ENCODE measurements around the gene EXOC6B. TPM values are rescaled to one million over a fixed set of nuclear protein-coding genes. Genes with fewer than 3 reads are reported as not detected.

Gene EXOC6B
- total RNA-seq, 2 experiments from 2014 or later, result 6.8 to 7.6 TPM

- Mint-ChIP-seq H3K9me3 (peaks cover 3% of the 10 kb centered on the region), H3K36me3 (peaks cover 3% of the 10 kb centered on the region), H3K27me3 (no peaks in the 10 kb centered on the region), H3K4me1 (no peaks in the 10 kb centered on the region), H3K27ac (no peak overlapping the region), H3K4me3 (no peak overlapping the region)
- DNase-seq, result no peak
Observed at GRCh38 chr2:72222829-72223564, 602.8 kb downstream of the EXOC6B start.

- Mint-ChIP-seq H3K9me3 (no peaks in the 10 kb centered on the region), H3K4me3 (no peak overlapping the region), H3K4me1 (no peaks in the 10 kb centered on the region), H3K27ac (no peak overlapping the region), H3K27me3 (no peaks in the 10 kb centered on the region), H3K36me3 (no peaks in the 10 kb centered on the region)
- no peak for DNase-seq
Observed at GRCh38 chr2:72220170-72220569, 605.7 kb downstream of the EXOC6B start.

GRCh38 chr2:72214429-72215143 lies 611.2 kb downstream of the EXOC6B start:
- no peak for DNase-seq
- no peaks in the 10 kb centered on the region for H3K9me3 Mint-ChIP-seq
- no peaks in the 10 kb centered on the region for H3K36me3 Mint-ChIP-seq
- H3K27me3 Mint-ChIP-seq, result no peaks in the 10 kb centered on the region
- H3K4me1 Mint-ChIP-seq, result no peaks in the 10 kb centered on the region
- H3K27ac Mint-ChIP-seq, result no peak overlapping the region
- no peak overlapping the region for H3K4me3 Mint-ChIP-seq

DNA sequence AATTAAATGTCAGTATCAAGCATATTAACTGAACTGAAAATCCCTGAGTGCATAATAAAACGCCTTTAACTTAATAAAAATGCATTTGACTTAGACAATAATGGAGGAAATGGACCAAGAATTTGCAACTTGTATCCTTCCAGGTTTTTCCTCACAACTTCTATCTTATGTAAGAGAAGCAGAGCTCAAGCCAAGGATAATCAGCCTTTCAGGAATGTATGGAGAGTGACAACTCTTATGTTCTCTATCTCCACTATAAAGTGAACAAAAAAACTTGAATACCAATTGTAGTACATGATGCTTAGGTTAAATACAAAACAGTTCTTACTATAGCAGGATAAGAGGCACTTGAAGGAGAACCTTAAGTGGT lies 613.4 kb downstream of the EXOC6B start:
- no peak for DNase-seq
- no peaks in the 10 kb centered on the region for H3K36me3 Mint-ChIP-seq
- no peaks in the 10 kb centered on the region for H3K27me3 Mint-ChIP-seq
- H3K4me3 Mint-ChIP-seq, result no peak overlapping the region
- no peaks in the 10 kb centered on the region for H3K4me1 Mint-ChIP-seq
- H3K27ac Mint-ChIP-seq, result no peak overlapping the region
- H3K9me3 Mint-ChIP-seq, result no peaks in the 10 kb centered on the region

DNA sequence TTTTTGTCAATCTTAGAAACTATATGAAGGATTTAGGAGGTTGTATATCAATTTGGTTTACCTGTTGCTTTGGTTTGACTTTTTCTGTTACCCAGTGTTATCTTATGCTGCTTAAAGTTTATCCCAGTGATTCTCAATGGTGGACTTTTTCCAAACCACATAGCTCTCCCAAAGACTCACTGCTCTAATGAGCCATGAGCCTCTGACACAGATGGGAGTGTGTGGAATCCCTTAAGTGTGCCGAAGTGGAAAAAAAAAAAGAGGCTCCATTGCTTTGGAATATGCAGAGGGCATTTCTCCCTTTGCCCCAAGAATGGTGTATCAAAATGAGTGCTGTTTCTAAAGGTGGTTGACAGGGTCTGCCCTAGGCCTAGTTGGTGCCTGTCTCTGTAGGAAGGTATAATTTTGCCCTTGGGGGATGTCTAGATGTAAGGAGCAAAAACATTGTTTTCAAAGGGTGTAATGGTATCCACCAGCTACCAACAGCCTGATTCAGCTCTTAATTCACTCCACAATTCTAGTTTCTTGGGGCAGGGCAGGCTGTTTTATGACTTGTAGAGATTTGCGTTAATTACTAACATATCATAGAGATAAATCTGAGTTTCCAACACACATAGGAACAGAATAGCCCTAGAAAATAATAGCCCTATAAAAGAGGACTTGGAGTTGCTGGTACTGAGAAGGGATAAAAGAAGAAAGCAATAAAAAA lies 613.9 kb downstream of the EXOC6B start:
- no peaks in the 10 kb centered on the region for H3K36me3 Mint-ChIP-seq
- H3K4me1 Mint-ChIP-seq, result no peaks in the 10 kb centered on the region
- DNase-seq, result no peak
- no peaks in the 10 kb centered on the region for H3K9me3 Mint-ChIP-seq
- H3K27me3 Mint-ChIP-seq, result no peaks in the 10 kb centered on the region
- no peak overlapping the region for H3K27ac Mint-ChIP-seq
- no peak overlapping the region for H3K4me3 Mint-ChIP-seq

DNA sequence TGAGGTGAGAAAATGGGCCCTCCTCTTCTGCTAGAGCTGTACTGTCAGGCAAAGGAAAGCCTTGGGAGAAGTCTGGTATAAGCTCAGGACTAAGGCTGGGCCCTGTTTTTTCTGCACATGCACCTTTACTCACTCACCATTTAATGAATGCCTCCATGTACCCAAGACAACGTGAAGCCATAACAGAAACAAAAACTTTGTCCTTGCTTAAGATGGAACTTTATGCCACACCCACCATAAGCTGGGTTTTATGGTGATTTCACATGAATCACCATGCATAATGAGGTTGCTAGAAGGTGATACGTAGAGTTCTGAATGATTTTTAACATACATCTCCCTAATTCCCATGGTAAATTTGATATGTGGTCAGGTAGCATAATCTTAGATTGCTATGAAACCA lies 614.5 kb downstream of the EXOC6B start:
- DNase-seq, result no peak
- no peaks in the 10 kb centered on the region for H3K36me3 Mint-ChIP-seq
- no peaks in the 10 kb centered on the region for H3K9me3 Mint-ChIP-seq
- H3K27me3 Mint-ChIP-seq, result no peaks in the 10 kb centered on the region
- no peak overlapping the region for H3K27ac Mint-ChIP-seq
- H3K4me1 Mint-ChIP-seq, result no peaks in the 10 kb centered on the region
- H3K4me3 Mint-ChIP-seq, result no peak overlapping the region

DNA sequence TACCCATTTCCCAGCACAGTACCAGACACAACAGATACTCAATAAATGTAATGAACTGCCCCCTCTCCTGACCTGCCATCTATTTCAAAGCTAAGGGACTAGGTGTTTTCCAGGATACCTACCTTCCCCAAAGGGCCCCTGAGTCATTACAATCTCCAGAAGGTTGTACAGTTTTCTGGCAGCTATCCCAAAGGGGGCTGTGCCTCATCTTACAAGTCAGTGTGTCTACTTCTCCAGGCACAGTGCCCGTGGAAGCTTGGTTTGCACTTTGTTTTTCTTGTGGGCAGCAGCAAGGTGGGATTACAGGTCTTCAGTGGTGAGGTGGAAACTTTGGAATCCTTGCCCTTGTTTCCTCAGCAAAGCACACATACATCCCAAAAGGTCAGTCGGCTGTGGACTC lies 615.4 kb downstream of the EXOC6B start:
- DNase-seq, result no peak
- no peaks in the 10 kb centered on the region for H3K36me3 Mint-ChIP-seq
- H3K4me1 Mint-ChIP-seq, result no peaks in the 10 kb centered on the region
- no peak overlapping the region for H3K4me3 Mint-ChIP-seq
- no peak overlapping the region for H3K27ac Mint-ChIP-seq
- no peaks in the 10 kb centered on the region for H3K27me3 Mint-ChIP-seq
- no peaks in the 10 kb centered on the region for H3K9me3 Mint-ChIP-seq

DNA sequence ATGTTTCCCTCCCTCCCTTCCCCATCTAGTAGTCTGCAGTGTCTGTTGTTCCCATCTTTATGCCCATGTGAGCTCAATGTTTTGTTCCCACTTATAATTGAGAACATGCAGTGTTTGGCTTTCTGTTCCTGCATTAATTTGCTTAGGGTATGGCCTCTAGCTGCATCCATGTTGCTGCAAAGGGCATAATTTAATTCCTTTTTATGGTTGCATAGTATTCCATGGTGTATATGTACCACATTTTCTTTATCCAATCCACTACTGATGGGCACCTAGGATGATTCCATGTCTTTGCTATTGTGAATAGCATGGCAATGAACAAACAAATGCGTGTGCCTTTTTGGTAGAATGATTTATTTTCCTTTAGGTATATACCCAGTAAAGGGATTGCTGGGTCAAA lies 617.6 kb downstream of the EXOC6B start:
- no peak for DNase-seq
- H3K27ac Mint-ChIP-seq, result no peak overlapping the region
- H3K36me3 Mint-ChIP-seq, result no peaks in the 10 kb centered on the region
- H3K4me1 Mint-ChIP-seq, result no peaks in the 10 kb centered on the region
- H3K9me3 Mint-ChIP-seq, result no peaks in the 10 kb centered on the region
- no peak overlapping the region for H3K4me3 Mint-ChIP-seq
- H3K27me3 Mint-ChIP-seq, result no peaks in the 10 kb centered on the region

GRCh38 chr2:72207334-72207733 lies 618.5 kb downstream of the EXOC6B start:
- no peak for DNase-seq
- no peak overlapping the region for H3K4me3 Mint-ChIP-seq
- no peaks in the 10 kb centered on the region for H3K27me3 Mint-ChIP-seq
- H3K27ac Mint-ChIP-seq, result no peak overlapping the region
- H3K4me1 Mint-ChIP-seq, result no peaks in the 10 kb centered on the region
- H3K36me3 Mint-ChIP-seq, result no peaks in the 10 kb centered on the region
- H3K9me3 Mint-ChIP-seq, result no peaks in the 10 kb centered on the region

- Mint-ChIP-seq H3K4me1 (no peaks in the 10 kb centered on the region), H3K9me3 (no peaks in the 10 kb centered on the region), H3K4me3 (no peak overlapping the region), H3K27ac (no peak overlapping the region), H3K27me3 (no peaks in the 10 kb centered on the region), H3K36me3 (no peaks in the 10 kb centered on the region)
- DNase-seq, result no peak
Observed at GRCh38 chr2:72205504-72205881, 620.3 kb downstream of the EXOC6B start.

GRCh38 chr2:72204786-72205503 lies 620.9 kb downstream of the EXOC6B start:
- DNase-seq, result no peak
- H3K4me1 Mint-ChIP-seq, result no peaks in the 10 kb centered on the region
- H3K36me3 Mint-ChIP-seq, result no peaks in the 10 kb centered on the region

GRCh38 chr2:72204156-72204785 lies 621.6 kb downstream of the EXOC6B start:
- Mint-ChIP-seq H3K4me1 (no peaks in the 10 kb centered on the region), H3K4me3 (no peak overlapping the region), H3K27ac (no peak overlapping the region)

More at GRCh38 chr2:72204786-72205503, 620.9 kb downstream of the EXOC6B start:
- Mint-ChIP-seq H3K27ac (no peak overlapping the region), H3K9me3 (no peaks in the 10 kb centered on the region), H3K4me3 (no peak overlapping the region), H3K27me3 (no peaks in the 10 kb centered on the region)

DNA sequence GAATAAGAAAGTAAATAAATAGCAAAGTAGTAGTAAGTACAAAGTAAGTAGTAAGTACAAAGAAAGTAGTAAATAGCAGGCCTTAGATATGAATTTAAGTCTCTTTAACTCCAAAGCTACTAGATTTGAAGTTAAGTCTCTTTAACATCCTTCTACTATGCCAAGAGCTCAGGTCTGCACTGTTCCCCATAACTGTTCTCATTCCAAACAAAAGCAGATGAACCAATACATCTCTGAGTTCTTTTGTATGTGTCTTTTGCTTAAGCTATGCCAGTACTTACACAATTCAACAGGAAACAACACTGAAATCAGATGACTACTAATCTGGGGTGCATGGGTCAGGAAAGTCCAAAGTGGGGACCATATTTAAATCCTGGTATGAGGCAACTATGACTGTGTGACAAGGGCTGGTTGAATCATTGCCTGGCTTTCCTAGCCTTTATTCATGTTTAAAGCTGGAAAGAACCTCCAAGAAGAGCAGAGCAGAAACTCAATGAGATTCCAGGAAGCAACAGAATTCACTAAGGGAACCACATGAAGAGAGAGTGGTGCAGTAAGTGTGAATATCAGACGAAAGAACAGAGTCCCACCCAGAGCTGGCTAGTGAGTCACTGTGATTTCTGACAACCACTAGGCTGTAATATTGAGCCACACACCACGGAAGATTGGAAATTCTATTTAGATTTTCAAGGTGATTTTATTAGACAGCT lies 627.1 kb downstream of the EXOC6B start:
- no peaks in the 10 kb centered on the region for H3K36me3 Mint-ChIP-seq
- H3K4me1 Mint-ChIP-seq, result no peaks in the 10 kb centered on the region
- no peak overlapping the region for H3K27ac Mint-ChIP-seq
- H3K9me3 Mint-ChIP-seq, result no peaks in the 10 kb centered on the region
- H3K4me3 Mint-ChIP-seq, result no peak overlapping the region
- no peaks in the 10 kb centered on the region for H3K27me3 Mint-ChIP-seq
- no peak for DNase-seq

More at GRCh38 chr2:72204156-72204785, 621.6 kb downstream of the EXOC6B start:
- H3K9me3 Mint-ChIP-seq, result no peaks in the 10 kb centered on the region
- no peaks in the 10 kb centered on the region for H3K36me3 Mint-ChIP-seq
- no peak for DNase-seq
- no peaks in the 10 kb centered on the region for H3K27me3 Mint-ChIP-seq

DNA sequence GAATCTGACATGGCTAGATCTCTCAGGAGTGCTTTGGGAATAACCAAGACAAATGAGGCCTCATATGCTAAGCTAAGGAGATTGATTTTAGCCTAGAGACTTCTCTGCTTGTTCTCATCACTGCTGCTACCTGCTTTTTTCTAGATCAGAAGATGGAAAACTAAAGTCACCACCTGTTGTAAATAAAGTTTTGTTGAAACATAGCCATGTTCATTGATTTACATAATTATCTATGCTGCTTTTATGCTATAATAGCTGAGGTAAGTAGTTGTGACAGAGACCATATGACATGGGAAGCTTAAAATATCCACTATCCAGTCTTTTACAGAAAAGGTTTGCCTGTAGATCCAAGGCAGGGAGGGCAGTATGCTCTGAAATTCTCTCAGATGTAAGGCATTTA lies 632.1 kb downstream of the EXOC6B start:
- Mint-ChIP-seq H3K4me1 (no peaks in the 10 kb centered on the region), H3K9me3 (peaks cover 4% of the 10 kb centered on the region), H3K4me3 (no peak overlapping the region), H3K36me3 (peaks cover 3% of the 10 kb centered on the region), H3K27me3 (no peaks in the 10 kb centered on the region), H3K27ac (no peak overlapping the region)
- DNase-seq, result no peak

Measured in activated naive CD8-positive, alpha-beta T cell treated with anti-CD3 and anti-CD28 coated beads for 36 hours (primary cell).